Parathyroid adenoma (tissue), 2 donors: ENCODE results near the gene HAUS3.

Source experiments
- H2AFZ ChIP-seq: fragments of 300-600 bp; sonication (generic); one replicate; pipeline ENCODE4 v1.7.0; 2017; ENCODE audit warnings: antibody characterized with exemption, mild to moderate bottlenecking
- H3K27ac ChIP-seq: fragments of 300-600 bp; sonication (generic); one replicate; pipeline ENCODE4 v1.7.0; 2017
- H3K27me3 ChIP-seq: fragments of 300-600 bp; sonication (generic); one replicate; pipeline ENCODE4 v1.7.0; 2017; ENCODE audit warnings: low read length; ENCODE audit not compliant: control insufficient read depth, insufficient read depth
- H3K36me3 ChIP-seq: fragments of 300-600 bp; sonication (generic); one replicate; pipeline ENCODE4 v1.7.0; 2017; ENCODE audit warnings: low read length; ENCODE audit not compliant: control insufficient read depth, insufficient read depth
- H3K4me1 ChIP-seq: fragments of 300-600 bp; sonication (generic); one replicate; pipeline ENCODE4 v1.7.0; 2017; ENCODE audit warnings: control low read depth
- H3K4me2 ChIP-seq: fragments of 300-600 bp; sonication (generic); one replicate; pipeline ENCODE4 v1.7.0; 2017; ENCODE audit warnings: low read length
- H3K4me3 ChIP-seq: fragments of 300-600 bp; sonication (generic); one replicate; pipeline ENCODE4 v1.7.0; 2017; ENCODE audit warnings: low read depth, low read length
- H3K79me2 ChIP-seq: fragments of 300-600 bp; sonication (generic); one replicate; pipeline ENCODE4 v1.7.0; 2017; ENCODE audit warnings: control low read depth
- H3K9ac ChIP-seq: fragments of 300-600 bp; sonication (generic); one replicate; pipeline ENCODE4 v1.7.0; 2017; ENCODE audit warnings: mild to moderate bottlenecking
- H3K9me3 ChIP-seq: fragments of 300-600 bp; sonication (generic); one replicate; pipeline ENCODE4 v1.7.0; 2017; ENCODE audit warnings: low read length; ENCODE audit not compliant: control insufficient read depth
- TF ChIP-seq, protein P1 (sequence below): fragments of 300-600 bp; sonication (generic); IDR thresholded peaks from one replicate; pipeline ENCODE4 v1.7.0; 2017; ENCODE audit warnings: antibody characterized with exemption, mild to moderate bottlenecking
- donor health status: primary hyperparathyroidism.

Gene HAUS3

DNA sequence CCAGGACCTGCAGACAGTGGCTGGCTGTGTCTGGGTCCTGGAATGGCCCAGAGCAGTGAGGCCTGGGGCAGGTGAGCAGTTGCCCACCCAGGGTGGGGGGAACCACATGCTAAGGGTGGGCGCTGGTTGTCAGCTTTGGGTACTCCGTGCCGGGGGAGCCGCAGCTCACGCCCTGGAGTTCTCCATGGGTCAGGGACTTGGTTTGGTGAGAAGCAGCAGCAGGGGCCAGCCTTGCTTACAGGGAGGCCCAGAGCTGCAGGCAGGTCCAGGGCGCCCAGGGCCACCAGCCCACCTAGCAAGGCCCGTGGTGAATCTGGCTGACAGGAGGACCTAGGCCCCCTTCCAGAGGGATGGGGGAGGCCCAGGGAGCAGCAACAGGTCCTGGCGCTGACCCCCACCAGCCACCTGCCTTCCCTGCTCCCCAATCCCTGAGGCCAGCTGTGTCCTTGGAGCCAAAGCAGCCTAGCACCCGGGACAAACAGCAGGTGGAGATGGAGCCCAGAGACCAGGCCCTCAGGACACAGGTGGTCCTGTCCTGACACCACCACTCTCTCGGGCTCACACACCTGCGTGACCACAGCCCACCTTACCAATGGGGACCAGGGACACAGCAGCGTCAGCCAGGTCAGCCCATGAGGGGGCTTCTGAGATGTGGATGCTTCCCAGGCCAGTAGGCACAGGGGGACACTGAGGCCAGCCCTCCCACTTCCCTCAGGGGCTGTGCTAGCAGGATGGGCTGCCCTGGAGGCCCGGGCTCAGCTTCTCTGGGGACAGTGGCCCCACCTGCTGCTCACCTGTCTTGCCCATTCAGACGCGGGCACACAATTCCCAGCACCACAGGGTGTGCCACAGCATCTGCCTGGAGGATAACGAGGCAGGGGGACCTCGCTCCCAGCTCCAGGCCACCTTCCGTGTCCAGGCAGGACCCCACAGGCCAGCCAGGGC, 16.4 kb upstream of the HAUS3 start:
- TF ChIP-seq, protein P1, sequence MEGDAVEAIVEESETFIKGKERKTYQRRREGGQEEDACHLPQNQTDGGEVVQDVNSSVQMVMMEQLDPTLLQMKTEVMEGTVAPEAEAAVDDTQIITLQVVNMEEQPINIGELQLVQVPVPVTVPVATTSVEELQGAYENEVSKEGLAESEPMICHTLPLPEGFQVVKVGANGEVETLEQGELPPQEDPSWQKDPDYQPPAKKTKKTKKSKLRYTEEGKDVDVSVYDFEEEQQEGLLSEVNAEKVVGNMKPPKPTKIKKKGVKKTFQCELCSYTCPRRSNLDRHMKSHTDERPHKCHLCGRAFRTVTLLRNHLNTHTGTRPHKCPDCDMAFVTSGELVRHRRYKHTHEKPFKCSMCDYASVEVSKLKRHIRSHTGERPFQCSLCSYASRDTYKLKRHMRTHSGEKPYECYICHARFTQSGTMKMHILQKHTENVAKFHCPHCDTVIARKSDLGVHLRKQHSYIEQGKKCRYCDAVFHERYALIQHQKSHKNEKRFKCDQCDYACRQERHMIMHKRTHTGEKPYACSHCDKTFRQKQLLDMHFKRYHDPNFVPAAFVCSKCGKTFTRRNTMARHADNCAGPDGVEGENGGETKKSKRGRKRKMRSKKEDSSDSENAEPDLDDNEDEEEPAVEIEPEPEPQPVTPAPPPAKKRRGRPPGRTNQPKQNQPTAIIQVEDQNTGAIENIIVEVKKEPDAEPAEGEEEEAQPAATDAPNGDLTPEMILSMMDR: no peak
- Histone ChIP-seq H3K27me3 (no peaks in the 10 kb centered on the region), H3K4me3 (no peak overlapping the region), H2AFZ (no peak overlapping the region), H3K4me1 (peaks cover 12% of the 10 kb centered on the region), H3K79me2 (peaks cover 5% of the 10 kb centered on the region), H3K9me3 (no peaks in the 10 kb centered on the region), H3K36me3 (no peaks in the 10 kb centered on the region), H3K27ac (no peak overlapping the region), H3K9ac (no peak overlapping the region), H3K4me2 (no peak overlapping the region)

DNA sequence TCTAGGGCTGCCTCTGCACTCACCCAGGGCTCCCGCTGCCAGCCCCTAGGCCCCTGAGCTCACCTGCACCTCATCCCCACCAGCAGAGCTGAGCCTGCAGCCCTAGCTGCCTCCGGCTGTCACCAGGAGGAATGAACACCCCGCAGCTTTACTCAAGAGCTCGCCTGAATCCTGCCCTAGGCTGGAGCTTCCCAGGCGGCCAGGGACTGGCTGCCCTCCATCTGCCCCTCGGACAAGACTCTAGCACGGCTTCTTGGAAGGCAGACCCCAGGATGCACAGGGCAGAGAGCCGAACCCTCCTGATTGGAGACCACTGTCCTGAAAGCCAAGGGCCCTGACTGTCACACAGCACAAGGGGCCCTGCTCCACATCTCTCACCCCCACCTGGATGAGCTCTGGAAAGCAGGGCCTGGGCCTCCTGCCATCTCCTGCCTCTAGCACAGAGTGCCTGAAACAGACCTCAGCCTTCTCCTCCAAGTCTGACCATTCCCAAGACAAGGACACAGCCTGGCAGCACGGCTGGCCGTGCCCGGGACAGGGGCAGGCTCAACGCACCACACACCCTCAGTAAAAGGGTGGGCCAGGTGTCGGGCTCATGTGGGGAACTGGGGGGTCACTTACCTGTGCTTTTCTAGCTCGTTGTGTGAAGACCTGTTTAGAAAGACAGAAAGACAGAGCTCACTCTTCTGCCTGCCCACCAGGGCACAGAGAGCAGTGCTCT, 15.6 kb upstream of the HAUS3 start:
- Histone ChIP-seq H3K36me3 (no peaks in the 10 kb centered on the region), H3K27me3 (no peaks in the 10 kb centered on the region), H3K27ac (peak overlapping the region; percentile 39), H3K9me3 (no peaks in the 10 kb centered on the region), H3K4me3 (no peak overlapping the region), H3K79me2 (peaks cover 5% of the 10 kb centered on the region), H3K4me2 (no peak overlapping the region), H2AFZ (no peak overlapping the region), H3K9ac (no peak overlapping the region), H3K4me1 (peaks cover 12% of the 10 kb centered on the region)
- TF ChIP-seq, protein P1: no peak

DNA sequence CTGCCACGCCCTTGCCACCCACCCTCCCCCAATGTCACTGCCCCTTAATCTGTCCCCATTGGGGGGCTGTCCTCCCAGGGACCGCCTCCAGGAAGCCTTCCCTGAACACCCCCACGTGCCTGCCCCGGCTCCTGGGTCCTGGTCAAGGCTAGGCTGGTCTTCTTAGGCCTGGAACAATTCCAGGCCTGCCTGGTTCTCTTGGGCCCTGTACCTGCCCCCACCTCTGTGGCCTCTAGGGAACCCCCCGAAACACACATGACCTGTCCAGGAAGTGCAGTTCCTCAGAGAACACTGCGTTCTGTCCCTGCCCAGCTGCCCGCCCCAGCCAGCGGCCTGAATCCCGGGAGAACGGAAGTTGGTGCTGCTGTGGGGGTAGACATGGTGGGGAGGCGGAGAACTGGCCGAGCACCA, 14.9 kb upstream of the HAUS3 start:
- no peak overlapping the region for H2AFZ ChIP-seq
- H3K36me3 ChIP-seq: no peaks in the 10 kb centered on the region
- H3K4me1 ChIP-seq: peaks cover 12% of the 10 kb centered on the region
- no peak overlapping the region for H3K4me2 ChIP-seq
- H3K79me2 ChIP-seq: peaks cover 5% of the 10 kb centered on the region
- TF ChIP-seq, protein P1: no peak
- no peak overlapping the region for H3K9ac ChIP-seq
- H3K9me3 ChIP-seq: no peaks in the 10 kb centered on the region
- no peaks in the 10 kb centered on the region for H3K27me3 ChIP-seq
- H3K4me3 ChIP-seq: no peak overlapping the region
- H3K27ac ChIP-seq: peak overlapping the region; percentile 39

DNA sequence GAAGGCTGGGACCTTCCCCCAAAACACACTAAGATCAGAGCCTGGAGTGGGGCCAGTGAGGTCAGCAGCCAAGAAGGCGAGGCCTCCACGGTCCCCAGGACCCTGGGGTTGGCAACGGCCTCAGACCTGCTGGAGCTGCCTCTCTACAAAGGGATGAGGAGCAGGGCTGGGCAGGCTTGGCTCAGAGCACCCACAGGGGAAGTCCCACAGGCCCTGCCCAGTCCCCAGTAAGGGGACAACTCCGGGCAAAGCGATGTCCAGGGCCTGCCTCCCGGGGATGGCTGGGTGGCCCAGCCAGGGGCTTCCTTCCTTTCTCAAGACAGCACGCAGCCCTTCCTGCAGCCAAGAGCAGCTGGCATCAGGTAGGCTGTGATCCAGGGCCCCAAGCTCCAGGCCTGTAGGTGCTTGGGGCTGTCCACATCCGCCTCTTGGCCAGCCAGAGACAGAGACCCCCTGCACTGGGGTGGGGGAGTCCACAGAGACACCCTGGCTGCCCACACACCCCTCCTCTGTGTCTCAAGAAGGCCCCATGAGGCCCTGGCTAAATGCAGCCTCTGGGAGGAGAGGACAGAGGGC, 14.3 kb upstream of the HAUS3 start:
- Histone ChIP-seq H3K4me3 (no peak overlapping the region), H3K9ac (no peak overlapping the region), H3K4me1 (peaks cover 12% of the 10 kb centered on the region), H3K27ac (peak overlapping the region; percentile 39), H3K4me2 (no peak overlapping the region), H3K79me2 (peaks cover 5% of the 10 kb centered on the region), H3K27me3 (no peaks in the 10 kb centered on the region), H3K9me3 (no peaks in the 10 kb centered on the region), H3K36me3 (no peaks in the 10 kb centered on the region), H2AFZ (no peak overlapping the region)
- TF ChIP-seq, protein P1: no peak
